Subcutaneous adipose tissue (tissue), 4 donors: Measurements from ENCODE around the gene CDK14. TPM values are rescaled to one million over a fixed set of nuclear protein-coding genes. Genes with fewer than 3 reads are reported as not detected.

Source experiments
- total RNA-seq, 4 donors: library from RNA; depleted of rRNA; stranded (reverse); fragments of >200 nt; gene quantifications; one replicate each; pipeline ENCODE4 v1.1.0, GENCODE V29; 2016
- TF ChIP-seq, protein P1 (sequence below): fragments of 450-650 bp; IDR thresholded peaks from one replicate; pipeline ENCODE4 v1.5.1; 2016; ENCODE audit warnings: low read depth, mild to moderate bottlenecking, control low read depth, antibody characterized with exemption, moderate library complexity

Gene CDK14
- total RNA-seq, 4 donors from 2014 or later = 13.4 to 42.4 (median 24.7) TPM

DNA sequence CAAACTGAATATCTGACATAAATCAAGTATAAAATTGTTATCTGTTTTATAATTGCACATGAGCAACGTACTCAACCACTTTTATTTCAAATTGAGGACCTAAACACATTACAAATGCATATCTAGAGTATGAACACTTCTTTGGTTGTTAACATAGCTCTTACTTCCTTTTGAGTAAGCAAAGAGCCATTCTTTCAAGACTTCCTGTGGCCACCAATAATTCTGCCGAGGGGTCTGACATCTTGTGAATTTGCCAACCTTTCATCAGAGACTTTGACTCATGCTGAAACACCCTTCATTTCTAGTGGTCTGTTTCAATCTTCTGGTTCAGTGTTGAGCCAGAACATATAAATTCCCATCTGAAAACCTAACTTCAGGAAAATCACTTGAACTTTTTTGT, 59.4 kb downstream of the CDK14 start:
- TF ChIP-seq, protein P1, sequence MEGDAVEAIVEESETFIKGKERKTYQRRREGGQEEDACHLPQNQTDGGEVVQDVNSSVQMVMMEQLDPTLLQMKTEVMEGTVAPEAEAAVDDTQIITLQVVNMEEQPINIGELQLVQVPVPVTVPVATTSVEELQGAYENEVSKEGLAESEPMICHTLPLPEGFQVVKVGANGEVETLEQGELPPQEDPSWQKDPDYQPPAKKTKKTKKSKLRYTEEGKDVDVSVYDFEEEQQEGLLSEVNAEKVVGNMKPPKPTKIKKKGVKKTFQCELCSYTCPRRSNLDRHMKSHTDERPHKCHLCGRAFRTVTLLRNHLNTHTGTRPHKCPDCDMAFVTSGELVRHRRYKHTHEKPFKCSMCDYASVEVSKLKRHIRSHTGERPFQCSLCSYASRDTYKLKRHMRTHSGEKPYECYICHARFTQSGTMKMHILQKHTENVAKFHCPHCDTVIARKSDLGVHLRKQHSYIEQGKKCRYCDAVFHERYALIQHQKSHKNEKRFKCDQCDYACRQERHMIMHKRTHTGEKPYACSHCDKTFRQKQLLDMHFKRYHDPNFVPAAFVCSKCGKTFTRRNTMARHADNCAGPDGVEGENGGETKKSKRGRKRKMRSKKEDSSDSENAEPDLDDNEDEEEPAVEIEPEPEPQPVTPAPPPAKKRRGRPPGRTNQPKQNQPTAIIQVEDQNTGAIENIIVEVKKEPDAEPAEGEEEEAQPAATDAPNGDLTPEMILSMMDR = no peak

DNA sequence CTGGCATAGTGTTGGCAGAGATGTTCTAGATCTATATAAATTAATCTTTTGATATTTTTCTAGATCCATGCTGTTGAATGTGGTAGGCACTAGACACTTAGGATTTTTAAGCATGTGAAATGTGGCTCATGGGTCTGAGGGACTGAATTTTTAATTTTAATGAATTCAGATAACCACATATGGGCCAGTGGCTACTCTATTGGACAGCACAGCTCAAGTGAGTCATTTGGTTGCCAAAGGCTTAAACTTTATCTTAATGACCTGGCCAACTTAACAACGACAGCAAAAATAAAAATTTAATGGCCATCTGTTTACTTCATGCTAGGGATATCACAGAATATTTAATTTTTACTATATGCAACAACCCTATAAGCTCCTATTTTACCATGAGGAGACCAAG, 61.4 kb downstream of the CDK14 start:
- TF ChIP-seq, protein P1 = no peak

DNA sequence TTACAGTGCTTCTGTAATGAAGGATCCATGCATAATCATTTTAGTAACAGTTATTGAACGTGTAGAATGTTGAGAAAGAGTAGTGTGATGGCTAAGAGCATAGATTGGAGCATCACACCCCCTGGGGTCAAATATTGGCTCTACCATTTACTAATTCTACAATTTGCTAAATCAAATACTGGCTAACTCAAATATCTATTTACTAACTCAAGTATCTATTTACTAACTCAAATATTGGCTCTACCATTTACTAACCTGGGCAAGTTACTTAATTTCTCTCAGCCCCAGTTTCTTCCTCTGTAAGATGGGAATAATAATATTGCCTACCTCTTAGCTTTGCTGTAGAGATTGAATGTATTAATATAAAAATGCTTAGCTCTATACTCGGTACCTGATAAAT, 64.0 kb downstream of the CDK14 start:
- TF ChIP-seq, protein P1 = no peak

DNA sequence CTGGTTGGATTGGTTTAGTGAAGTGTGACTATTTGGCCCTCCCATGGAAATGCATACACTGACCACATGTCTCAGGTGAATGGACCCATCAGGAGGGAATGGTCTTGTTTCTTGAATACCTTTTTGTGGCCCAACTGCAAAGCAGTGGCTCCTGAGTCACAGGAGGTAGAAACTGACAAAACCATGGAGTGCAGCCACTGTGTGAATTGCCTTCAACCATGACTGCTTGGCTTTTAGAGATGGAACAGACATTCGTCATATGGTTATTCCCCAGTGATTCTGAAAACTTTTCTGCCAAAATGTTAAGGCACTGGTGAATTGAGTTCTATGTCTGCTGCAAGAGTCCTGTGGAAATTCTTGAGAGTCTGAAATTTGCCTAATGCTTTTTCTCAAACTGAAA, 64.7 kb downstream of the CDK14 start:
- TF ChIP-seq, protein P1 = no peak

DNA sequence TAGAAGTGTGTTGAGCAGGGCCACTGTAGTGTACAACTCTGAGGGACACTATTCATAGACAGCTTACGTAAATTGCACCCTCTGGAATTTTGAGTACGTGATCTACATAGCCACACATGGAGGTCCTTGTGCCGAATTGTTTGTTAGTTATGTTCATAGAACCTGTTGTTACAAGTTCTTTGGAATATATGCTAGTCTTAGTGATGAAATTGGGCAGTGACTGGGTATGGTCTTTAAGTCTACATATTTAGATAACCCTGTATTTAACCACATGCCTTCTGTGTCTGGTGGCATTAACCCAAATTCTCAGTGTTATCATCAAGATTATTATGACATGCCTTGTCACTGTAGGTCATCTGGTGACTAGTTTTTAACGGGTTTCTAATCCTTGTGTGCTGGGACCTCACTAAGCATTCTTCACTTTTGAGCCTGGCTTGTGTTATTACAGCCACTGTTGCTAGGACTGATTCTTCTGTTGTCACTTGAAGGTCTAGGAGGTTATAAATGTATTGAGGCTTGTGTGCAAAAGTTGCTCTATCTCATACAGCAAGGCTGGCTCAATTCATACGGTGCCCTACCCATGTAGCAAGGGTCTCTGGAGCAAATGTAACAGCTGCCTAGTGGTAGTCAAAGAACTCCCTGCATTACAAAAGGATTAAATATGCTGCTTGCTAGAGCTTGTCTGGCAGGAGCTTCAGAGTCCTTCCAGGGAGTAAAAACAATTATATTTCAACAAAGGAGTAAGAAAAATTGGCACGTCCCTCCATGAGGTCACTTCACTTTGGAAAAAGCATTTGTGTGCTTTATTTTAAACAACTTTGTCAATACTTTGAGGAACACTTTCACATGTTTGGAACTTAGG, 65.4 kb downstream of the CDK14 start:
- TF ChIP-seq, protein P1 = no peak

DNA sequence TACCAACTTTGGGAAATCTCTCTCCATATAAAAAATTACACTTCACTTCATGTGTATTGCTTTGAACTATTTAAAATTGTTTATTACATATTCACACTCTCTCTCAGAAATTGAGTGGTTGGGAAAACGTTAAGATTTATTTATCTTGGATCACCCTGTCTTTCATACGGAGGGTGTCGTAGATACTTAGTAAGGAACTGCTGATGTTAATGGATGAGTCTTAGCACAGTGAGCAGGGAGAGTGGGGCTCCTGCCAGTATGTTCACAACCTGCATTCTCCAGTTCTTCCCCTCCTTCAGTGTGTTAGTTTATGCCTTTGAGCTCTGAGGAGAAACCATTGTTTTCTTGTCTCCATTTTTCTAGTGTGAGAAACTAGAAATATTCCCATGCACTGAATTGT, 67.1 kb downstream of the CDK14 start:
- TF ChIP-seq, protein P1 = no peak

DNA sequence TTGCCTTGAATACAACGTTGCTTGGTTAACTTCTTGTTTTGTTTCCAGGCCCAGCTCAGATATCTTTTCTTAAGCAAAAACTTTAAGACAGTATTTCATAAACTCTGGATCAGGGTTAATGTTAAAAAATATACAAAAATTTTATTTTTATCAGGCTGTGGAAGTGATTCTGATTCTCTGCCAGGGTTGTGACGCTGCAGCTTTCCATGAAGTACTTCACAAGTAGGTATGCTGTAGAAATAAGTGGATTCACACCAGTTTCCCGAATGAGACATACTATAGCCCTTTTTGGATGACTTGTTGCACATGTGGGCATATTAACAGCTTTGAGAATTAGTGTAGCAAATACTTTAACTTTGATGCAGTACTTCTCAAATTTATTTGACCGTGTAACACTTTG, 70.1 kb downstream of the CDK14 start:
- TF ChIP-seq, protein P1 = no peak
